ENCODE measurements around the gene CCDC85B.

The CCDC85B gene

GRCh38 chr11:65864706-65865471 is 25.6 kb upstream of the CCDC85B start:
- no peak for DNase-seq (ENCODE audit: insufficient read length)
- TF ChIP-seq POLR2AphosphoS5 (IDR thresholded peaks at IDR 0.05; ENCODE audit: low read depth, low read length) (no peak), TAF1 (IDR thresholded peaks at IDR 0.05; ENCODE audit: borderline replicate concordance, low read depth, low read length) (no peak), POLR2A (IDR thresholded peaks at IDR 0.05; ENCODE audit: low read depth, low read length) (no peak)
- no peak for FAIRE-seq

DNA sequence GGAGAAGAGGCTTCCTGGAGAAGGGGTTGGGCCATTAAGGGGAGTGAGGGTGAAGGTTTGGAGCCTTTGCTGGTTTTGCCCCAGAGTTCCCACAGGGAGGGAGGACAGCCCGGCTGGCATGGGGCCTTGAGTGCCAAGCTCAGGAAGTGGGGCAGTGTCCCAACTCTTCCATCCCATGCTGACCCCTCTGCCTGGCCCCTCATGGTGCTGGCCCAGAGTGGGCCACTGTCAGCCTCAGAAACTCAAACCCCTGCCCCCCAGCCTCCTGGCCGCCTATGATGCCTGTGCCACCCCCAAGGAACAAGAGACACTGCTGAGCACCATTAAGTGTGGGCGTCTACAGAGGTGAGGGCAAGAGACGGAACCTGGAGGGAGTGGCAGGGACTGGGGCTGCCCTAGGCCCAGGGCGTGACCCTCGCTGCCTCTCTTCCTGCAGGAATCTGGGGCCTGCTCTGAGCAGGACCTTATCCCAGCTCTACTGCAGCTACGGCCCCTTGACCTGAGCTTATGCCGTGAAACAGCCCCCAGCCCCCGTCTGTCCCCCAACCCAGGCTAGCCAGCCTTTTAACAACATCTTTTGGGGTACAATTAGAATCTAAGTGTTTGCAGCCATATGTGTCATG is 24.8 kb upstream of the CCDC85B start:
- TF ChIP-seq POLR2A (IDR thresholded peaks at IDR 0.05; ENCODE audit: low read depth, low read length) (no peak), TAF1 (IDR thresholded peaks at IDR 0.05; ENCODE audit: borderline replicate concordance, low read depth, low read length) (no peak), POLR2AphosphoS5 (IDR thresholded peaks at IDR 0.05; ENCODE audit: low read depth, low read length) (no peak)
- DNase-seq (ENCODE audit: insufficient read length), result no peak
- no peak for FAIRE-seq

DNA sequence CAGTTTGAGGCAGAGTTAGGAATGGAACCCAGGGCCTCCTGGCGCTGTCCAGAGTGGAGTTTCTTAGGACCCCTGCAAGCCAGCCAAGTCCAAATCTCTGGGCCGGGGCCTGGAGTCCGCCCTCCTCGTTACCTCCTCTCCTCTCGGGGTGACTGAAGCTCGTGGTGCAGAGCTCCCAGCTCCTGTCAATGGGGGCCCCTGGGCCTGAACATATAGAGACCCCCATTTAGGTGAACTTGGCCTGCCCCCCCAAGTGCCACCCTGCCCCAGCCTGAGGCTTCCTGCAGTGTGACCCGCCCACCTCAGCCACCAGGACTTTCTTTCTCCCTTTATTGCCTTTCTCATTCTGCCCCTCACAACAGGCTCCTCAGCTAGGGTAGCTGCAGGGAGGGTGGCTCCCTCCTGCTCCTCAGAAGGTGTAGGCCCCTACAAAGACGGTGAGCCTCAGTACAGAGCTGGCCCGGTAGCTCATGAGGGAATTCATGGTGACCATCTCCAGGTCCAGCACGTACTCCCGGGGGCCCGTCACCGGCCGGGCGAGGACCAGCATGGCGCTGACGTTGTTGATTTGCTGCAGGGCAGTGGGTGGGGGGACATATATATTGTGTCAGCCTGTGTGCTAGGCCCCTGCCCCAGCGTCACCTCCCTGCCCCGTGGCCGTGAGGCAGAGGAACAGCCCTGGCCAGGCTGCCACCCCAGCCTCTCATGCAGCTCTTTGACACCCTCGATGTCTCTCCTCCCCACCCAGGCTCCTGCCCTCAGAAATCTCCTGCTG is 23.8 kb upstream of the CCDC85B start:
- FAIRE-seq, result no peak

DNA sequence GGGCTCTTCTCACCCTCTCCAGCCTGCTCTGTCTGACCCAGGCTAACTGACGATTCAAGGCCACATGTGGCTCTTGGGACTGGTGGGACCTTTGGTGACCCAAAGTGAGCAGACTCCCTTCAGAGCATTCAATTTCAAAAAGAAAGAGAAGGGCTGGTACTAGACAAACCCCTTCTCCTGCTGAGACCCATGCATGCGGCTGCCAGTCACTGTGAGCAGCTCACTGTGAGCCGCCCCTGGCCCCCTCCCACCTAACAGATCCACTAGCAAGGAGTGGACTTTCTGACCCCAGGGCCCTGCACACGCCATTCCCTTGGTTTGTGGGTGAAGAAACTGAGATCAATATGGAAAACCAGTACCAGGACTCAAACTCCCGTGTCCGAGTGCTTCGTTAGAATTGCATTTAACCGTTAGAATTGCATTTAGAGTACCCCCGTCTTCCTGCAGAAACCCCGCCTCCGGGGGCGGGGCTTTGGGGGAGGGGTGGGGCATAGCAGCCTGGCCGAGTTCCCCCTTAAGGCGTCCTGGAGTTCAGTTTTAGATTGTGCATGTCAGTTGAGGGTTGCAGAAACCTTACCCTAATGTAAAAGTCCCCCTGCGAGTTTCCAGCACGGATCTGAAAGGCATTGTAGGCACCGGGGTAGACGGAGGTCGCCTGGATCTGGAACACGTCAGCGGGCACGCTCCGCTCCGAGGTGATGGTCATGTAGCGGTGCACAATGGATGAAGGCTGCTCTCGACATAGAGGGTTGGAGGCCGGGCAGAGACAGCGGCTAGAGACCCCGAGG is 23.0 kb upstream of the CCDC85B start:
- DNase-seq (ENCODE audit: insufficient read length), result no peak
- FAIRE-seq, result peak; percentile 87

More for the DNA sequence above, 23.8 kb upstream of the CCDC85B start:
- TF ChIP-seq POLR2A (IDR thresholded peaks at IDR 0.05; ENCODE audit: low read depth, low read length) (no peak), POLR2AphosphoS5 (IDR thresholded peaks at IDR 0.05; ENCODE audit: low read depth, low read length) (no peak), TAF1 (IDR thresholded peaks at IDR 0.05; ENCODE audit: borderline replicate concordance, low read depth, low read length) (no peak)
- DNase-seq (ENCODE audit: insufficient read length), result no peak

DNA sequence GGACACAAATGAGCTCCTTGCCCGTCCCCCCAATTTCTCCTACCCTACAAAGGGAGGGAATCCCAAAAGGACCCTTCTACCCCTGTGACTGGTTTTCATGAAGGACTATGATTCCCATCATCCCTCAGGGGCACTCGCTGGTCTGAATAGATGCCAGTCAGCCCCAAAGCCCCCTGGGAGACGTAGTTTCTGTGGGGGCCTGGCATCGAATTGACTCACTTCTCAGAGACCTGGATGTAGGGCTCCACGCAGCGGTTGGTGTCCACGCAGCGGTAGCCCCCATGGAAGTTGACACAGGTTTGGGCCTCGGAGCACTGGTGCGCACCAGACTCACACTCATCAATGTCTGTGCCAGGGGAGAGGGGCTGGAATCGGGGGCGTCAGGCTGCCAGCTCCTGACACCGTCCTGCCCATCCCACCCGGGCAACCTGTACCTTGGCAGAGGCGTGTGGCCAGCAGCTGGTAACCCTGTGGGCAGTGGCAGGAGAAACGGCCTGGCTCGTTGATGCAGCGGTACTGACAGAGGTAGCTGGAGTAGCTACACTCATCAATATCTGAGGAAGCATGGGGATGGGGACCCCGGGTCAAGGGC is 22.3 kb upstream of the CCDC85B start:
- no peak for DNase-seq (ENCODE audit: insufficient read length)
- FAIRE-seq, result no peak
- TF ChIP-seq POLR2AphosphoS5 (IDR thresholded peaks at IDR 0.05; ENCODE audit: low read depth, low read length) (peak; percentile 72), TAF1 (IDR thresholded peaks at IDR 0.05; ENCODE audit: borderline replicate concordance, low read depth, low read length) (no peak), POLR2A (IDR thresholded peaks at IDR 0.05; ENCODE audit: low read depth, low read length) (peak; percentile 40; the same call in 1 of the 2 replicates)

More for the DNA sequence above, 23.0 kb upstream of the CCDC85B start:
- TF ChIP-seq POLR2AphosphoS5 (IDR thresholded peaks at IDR 0.05; ENCODE audit: low read depth, low read length) (no peak), TAF1 (IDR thresholded peaks at IDR 0.05; ENCODE audit: borderline replicate concordance, low read depth, low read length) (no peak), POLR2A (IDR thresholded peaks at IDR 0.05; ENCODE audit: low read depth, low read length) (no peak)

- TF ChIP-seq POLR2A (IDR thresholded peaks at IDR 0.05; ENCODE audit: low read depth, low read length) (peak; percentile 13), POLR2AphosphoS5 (IDR thresholded peaks at IDR 0.05; ENCODE audit: low read depth, low read length) (0 out of 2 replicates have a peak, but pooled peaks have one; percentile 9), TAF1 (IDR thresholded peaks at IDR 0.05; ENCODE audit: borderline replicate concordance, low read depth, low read length) (no peak)
- FAIRE-seq (no peak), DNase-seq (ENCODE audit: insufficient read length) (no peak)
Measured at GRCh38 chr11:65868907-65869306, 21.6 kb upstream of the CCDC85B start.

DNA sequence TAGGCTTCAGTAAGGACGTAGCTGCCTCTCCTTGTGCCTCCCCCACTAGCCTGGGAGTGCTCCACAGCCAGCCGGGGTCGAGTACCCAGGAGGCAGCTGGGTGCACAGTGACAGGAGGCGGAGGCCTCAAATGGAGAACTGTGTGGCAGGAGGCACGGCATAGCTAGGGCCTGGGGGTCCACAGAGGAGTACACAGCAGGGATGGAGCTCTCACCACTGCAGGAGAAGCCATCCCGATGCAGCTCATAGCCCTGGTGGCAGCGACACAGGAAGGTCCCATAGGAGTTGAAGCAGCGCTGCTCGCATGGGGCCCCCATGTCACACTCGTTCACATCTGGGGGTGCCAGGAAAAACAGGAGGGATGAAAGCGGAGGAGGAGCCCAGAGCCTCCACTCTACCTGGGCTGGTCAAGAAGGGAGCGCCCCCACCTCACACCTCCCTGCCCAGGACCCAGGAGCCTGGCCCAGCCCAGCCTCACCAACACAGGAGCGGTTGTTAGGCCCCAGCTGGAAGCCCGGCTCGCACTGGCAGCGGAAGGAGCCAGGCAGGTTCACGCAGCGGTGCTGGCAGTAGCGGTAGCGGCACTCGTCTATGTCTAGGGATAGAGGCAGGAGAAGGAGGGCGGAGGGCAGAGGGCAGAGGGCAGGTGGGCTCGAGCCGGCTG is 20.7 kb upstream of the CCDC85B start:
- TF ChIP-seq POLR2A (IDR thresholded peaks at IDR 0.05; ENCODE audit: low read depth, low read length) (peak; percentile 62), POLR2AphosphoS5 (IDR thresholded peaks at IDR 0.05; ENCODE audit: low read depth, low read length) (peak; percentile 31), TAF1 (IDR thresholded peaks at IDR 0.05; ENCODE audit: borderline replicate concordance, low read depth, low read length) (no peak)
- FAIRE-seq, result no peak
- no peak for DNase-seq (ENCODE audit: insufficient read length)

DNA sequence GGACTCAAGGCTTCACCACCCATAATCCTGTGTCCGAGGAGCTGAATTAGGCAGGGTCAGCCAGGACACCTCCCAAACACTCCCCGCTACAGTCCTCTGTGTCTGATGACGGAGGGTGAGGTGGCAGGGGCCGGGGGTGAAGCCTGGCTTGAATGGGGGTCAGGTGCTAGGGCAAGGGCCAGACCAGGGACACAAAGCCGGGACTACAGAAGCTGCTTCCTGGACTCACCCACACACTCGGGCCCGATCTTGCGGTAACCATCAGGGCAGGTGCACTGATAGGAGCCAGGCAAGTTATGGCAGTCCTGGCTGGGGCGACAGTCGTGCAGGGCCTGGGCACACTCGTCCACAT is 20.2 kb upstream of the CCDC85B start:
- FAIRE-seq, result peak; percentile 74
- DNase-seq (ENCODE audit: insufficient read length), result no peak
- TF ChIP-seq TAF1 (IDR thresholded peaks at IDR 0.05; ENCODE audit: borderline replicate concordance, low read depth, low read length), result no peak
- TF ChIP-seq POLR2AphosphoS5 (IDR thresholded peaks at IDR 0.05; ENCODE audit: low read depth, low read length), result no peak
- TF ChIP-seq POLR2A (IDR thresholded peaks at IDR 0.05; ENCODE audit: low read depth, low read length), result no peak

GRCh38 chr11:65870706-65871681 is 19.5 kb upstream of the CCDC85B start:
- DNase-seq (ENCODE audit: insufficient read length), result no peak
- no peak for TF ChIP-seq TAF1 (IDR thresholded peaks at IDR 0.05; ENCODE audit: borderline replicate concordance, low read depth, low read length)
- peak; percentile 27 for TF ChIP-seq POLR2A (IDR thresholded peaks at IDR 0.05; ENCODE audit: low read depth, low read length)
- FAIRE-seq, result peak; percentile 75

All from GM12892 (cell line).